ENCODE measurements around the gene ZBTB2.
A peak's percentile ranks its signal among the peaks of the same experiment; 100 is the strongest.

The ZBTB2 gene

GRCh38 chr6:151402228-151402627 lies 10.9 kb upstream of the ZBTB2 start:
- H3K36me3 ChIP-seq (ENCODE audit: control insufficient read depth in 2 of 2, insufficient read depth in 1 of 2, low read length in 2 of 2): peaks cover 16 to 66% of the 10 kb centered on the region in 2 experiments
- no peak overlapping the region for H3K27ac ChIP-seq (ENCODE audit: extremely low read depth, low read depth, low read length)
- ChIA-PET POLR2A (interaction anchor here (1.7 kb wide), 1 partner anchor 12 kb away, joined by 6 read pairs; no protein-coding TSS in a partner anchor), CTCF (no interaction called here)
- no peaks in the 10 kb centered on the region for H3K4me1 ChIP-seq (ENCODE audit: control insufficient read depth, insufficient read depth, low read length)
- H3K9me3 ChIP-seq (ENCODE audit: control insufficient read depth, insufficient read depth, low read depth, low read length): no peaks in the 10 kb centered on the region
- TF ChIP-seq GFI1B (tag by site-specific recombination; IDR thresholded peaks at IDR 0.05) (no peak), ZFP69B (tag by site-specific recombination; IDR thresholded peaks at IDR 0.05) (no peak), ZNF155 (tag by site-specific recombination; IDR thresholded peaks at IDR 0.05) (no peak), BCL11A (tag by site-specific recombination; IDR thresholded peaks at IDR 0.05; ENCODE audit: low read depth) (no peak), ZNF2 (tag by site-specific recombination; IDR thresholded peaks at IDR 0.05) (no peak), ZFP41 (tag by site-specific recombination; IDR thresholded peaks at IDR 0.05; ENCODE audit: borderline replicate concordance) (no peak), ZNF416 (tag by site-specific recombination; IDR thresholded peaks at IDR 0.05) (no peak), ZBTB6 (tag by site-specific recombination; IDR thresholded peaks at IDR 0.05) (no peak), PRDM6 (tag by site-specific recombination; IDR thresholded peaks at IDR 0.05) (no peak)
- no peak overlapping the region for H3K4me3 ChIP-seq (ENCODE audit: low read depth, low read length)

GRCh38 chr6:151400473-151400872 lies 9.1 kb upstream of the ZBTB2 start:
- peaks cover 16 to 58% of the 10 kb centered on the region in 2 experiments for H3K36me3 ChIP-seq (ENCODE audit: control insufficient read depth in 2 of 2, insufficient read depth in 1 of 2, low read length in 2 of 2)
- ChIA-PET POLR2A (interaction anchor here (1.7 kb wide), 1 partner anchor 10 kb away, joined by 6 read pairs; no protein-coding TSS in a partner anchor), CTCF (interaction anchor here (0.6 kb wide), 1 partner anchor 956 kb away, joined by 3 read pairs; no protein-coding TSS in a partner anchor)
- H3K4me3 ChIP-seq (ENCODE audit: low read depth, low read length): no peak overlapping the region
- no peak overlapping the region for H3K27ac ChIP-seq (ENCODE audit: extremely low read depth, low read depth, low read length)
- H3K9me3 ChIP-seq (ENCODE audit: control insufficient read depth, insufficient read depth, low read depth, low read length): no peaks in the 10 kb centered on the region
- no peak for TF ChIP-seq ZNF510 (tag by site-specific recombination; IDR thresholded peaks at IDR 0.05; ENCODE audit: insufficient replicate concordance)
- TF ChIP-seq ZEB2 (tag by site-specific recombination; IDR thresholded peaks at IDR 0.05): no peak
- no peak for TF ChIP-seq ZNF214 (tag by site-specific recombination; IDR thresholded peaks at IDR 0.05; ENCODE audit: borderline replicate concordance)
- no peak for TF ChIP-seq ZNF777 (tag by site-specific recombination; IDR thresholded peaks at IDR 0.05; ENCODE audit: borderline replicate concordance)
- no peak for TF ChIP-seq ZBTB26 (tag by site-specific recombination; optimal IDR thresholded peaks at IDR 0.05)
- no peak for TF ChIP-seq ZNF175 (tag by site-specific recombination; IDR thresholded peaks at IDR 0.05)
- H3K4me1 ChIP-seq (ENCODE audit: control insufficient read depth, insufficient read depth, low read length): no peaks in the 10 kb centered on the region

- H3K36me3 ChIP-seq (ENCODE audit: control insufficient read depth in 2 of 2, insufficient read depth in 1 of 2, low read length in 2 of 2): peaks cover 13 to 58% of the 10 kb centered on the region in 2 experiments
- H3K9me3 ChIP-seq (ENCODE audit: control insufficient read depth, insufficient read depth, low read depth, low read length): no peaks in the 10 kb centered on the region
- ChIA-PET CTCF (interaction anchor here (0.6 to 0.8 kb wide), 2 partner anchors 248 to 957 kb away, joined by 3 read pairs; no protein-coding TSS in a partner anchor), POLR2A (no interaction called here)
- H3K4me3 ChIP-seq (ENCODE audit: low read depth, low read length): no peak overlapping the region
- no peaks in the 10 kb centered on the region for H3K4me1 ChIP-seq (ENCODE audit: control insufficient read depth, insufficient read depth, low read length)
- H3K27ac ChIP-seq (ENCODE audit: extremely low read depth, low read depth, low read length): no peak overlapping the region
- peak; percentile 52; the same call in 1 of the 2 replicates for TF ChIP-seq TRIM28 (IDR thresholded peaks at IDR 0.05; ENCODE audit: borderline replicate concordance, low read length)
- no peak for TF ChIP-seq ZNF660 (tag by site-specific recombination; IDR thresholded peaks at IDR 0.05)
Observed at GRCh38 chr6:151399679-151400078, 8.3 kb upstream of the ZBTB2 start.

All from HEK293 (cell line).